GM18858 (cell line): ENCODE results near the gene C22orf23.

Experiments
- ATAC-seq: cut with Tn5 transposase; IDR thresholded peaks from one replicate; pipeline ENCODE4 v1.9.1; 2021; ENCODE audit not compliant: unreplicated experiment

Gene C22orf23

GRCh38 chr22:37905534-37906363, 47.7 kb downstream of the C22orf23 start, which contains the start of gene MICALL1:
TSS of gene MICALL1 (plus strand) at chr22:37906297. CDS start at chr22:37906423, 126 bp downstream.
- ATAC-seq, result no peak

DNA sequence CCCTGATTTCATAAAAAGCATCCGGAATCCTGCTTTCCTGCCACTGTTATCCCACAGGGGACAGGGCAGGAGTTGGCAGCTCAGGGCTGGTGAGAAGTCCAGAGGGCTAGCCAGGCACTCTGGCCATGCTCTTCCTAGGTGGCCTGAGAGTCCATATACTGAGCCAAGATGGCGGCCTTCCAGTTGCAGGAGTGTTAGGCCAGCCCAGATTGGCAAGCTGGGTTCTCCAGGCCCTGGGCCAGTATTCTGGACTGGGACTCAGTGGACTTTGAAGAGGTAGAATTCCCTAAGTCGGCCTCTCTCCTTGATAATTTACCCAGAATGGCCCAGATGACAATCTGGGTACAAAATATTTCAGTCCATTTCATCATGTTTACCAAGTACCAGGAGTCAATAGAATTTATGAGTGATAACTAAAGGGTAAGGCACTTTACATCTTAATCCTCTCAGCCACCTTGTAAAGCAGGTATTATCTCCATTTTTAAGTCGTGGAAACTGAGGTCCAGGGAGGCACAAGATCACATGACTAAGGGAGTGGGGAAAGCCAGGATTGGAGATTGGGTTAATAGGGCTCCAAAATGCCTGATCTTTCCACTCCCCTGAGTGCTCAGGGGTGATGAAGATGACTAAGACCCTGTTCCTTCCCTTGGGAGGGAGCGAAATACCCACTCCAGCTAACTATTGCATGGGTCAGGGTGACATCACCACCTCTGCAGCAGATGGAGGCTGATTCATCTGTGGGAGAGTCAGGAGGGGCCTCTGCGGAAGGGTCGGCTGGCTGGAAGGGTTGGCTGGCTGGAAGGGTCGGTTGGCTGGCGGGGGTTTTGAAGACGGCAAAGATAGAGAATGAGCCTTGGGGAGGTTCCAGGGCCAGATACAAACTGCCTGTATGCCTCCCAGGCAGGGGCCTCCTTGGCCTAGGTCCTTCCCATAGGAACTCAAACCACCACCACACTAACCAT, 48.5 kb downstream of the C22orf23 start:
- ATAC-seq, result no peak

- no peak for ATAC-seq
These were observed 54.8 kb downstream of the C22orf23 start for GRCh38 chr22:37898441-37899181.

GRCh38 chr22:37897807-37898206, 55.6 kb downstream of the C22orf23 start:
- ATAC-seq, result no peak

- ATAC-seq, result no peak
These were observed 56.5 kb downstream of the C22orf23 start for GRCh38 chr22:37896939-37897338.

DNA sequence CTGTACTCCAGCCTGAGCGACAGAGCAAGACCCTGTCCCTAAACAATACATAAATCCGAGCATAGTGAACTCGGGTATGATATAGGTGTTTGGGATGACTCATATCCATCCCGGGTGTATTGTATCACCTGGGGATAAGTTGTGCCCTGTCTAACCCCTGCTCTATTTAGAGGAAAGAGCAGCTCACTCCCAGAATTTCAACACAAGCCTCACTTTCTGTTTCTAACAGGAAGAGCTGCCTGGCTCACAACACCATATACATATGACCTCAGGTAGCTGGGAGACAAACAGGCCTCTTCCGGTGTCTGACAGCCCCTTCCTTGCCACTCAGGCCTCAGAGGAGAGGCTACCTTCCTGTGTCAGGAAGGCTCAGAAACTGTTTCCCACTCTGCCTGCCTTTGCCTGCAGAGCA, 57.2 kb downstream of the C22orf23 start:
- no peak for ATAC-seq

- ATAC-seq, result no peak
These were observed 58.3 kb downstream of the C22orf23 start for GRCh38 chr22:37894939-37895670.

DNA sequence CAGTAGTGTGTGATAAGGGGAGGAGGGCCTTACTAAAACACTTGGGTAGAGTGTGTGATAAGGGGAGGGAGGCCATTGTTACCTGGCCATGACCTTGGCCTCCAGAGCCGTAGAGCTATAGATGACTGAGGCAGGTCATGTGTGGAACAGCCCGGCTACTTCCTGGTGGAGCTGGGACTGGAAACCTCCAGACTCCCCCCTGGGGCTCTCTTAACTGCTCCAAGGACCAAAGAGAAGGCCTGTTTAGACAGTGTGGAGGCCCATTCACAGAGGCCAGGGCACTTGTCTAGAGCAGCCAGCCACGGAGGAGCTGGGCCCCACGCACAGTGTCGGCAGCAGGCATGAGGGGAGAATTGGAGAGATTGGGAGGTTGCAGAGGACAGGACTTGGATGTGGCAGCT, 59.8 kb downstream of the C22orf23 start:
- no peak for ATAC-seq
